ENCODE results near the gene ZNF620. TPM values are rescaled to one million over a fixed set of nuclear protein-coding genes. Genes with fewer than 3 reads are reported as not detected.

Gene ZNF620
- total RNA-seq, 1 experiment from 2014 or later = 27.1 TPM

- Histone ChIP-seq H2AK5ac (ENCODE audit: insufficient read length, low read length) (no peak overlapping the region), H3K18ac (ENCODE audit: insufficient read length, low read depth, low read length) (peak overlapping the region; percentile 62), H3K14ac (ENCODE audit: insufficient read depth, low read length) (no peak overlapping the region), H3K27ac (ENCODE audit: insufficient read length, low read depth, low read length) (no peak overlapping the region), H3T11ph (ENCODE audit: low read length) (peak overlapping the region; percentile 61), H3K79me1 (ENCODE audit: insufficient read depth, low read depth, low read length, poor library complexity, severe bottlenecking) (peaks cover 2% of the 10 kb centered on the region), H3K4ac (ENCODE audit: low read depth, low read length) (no peak overlapping the region), H3K4me2 (ENCODE audit: insufficient read depth, insufficient read length, low read length) (peak overlapping the region; percentile 74), H3K27me3 (ENCODE audit: insufficient read depth, low read length) (no peaks in the 10 kb centered on the region), H2BK12ac (ENCODE audit: insufficient read length, low read depth, low read length) (no peak overlapping the region), H3K9me3 (ENCODE audit: control insufficient read depth, low read depth, low read length) (no peaks in the 10 kb centered on the region), H2BK120ac (ENCODE audit: low read depth, low read length, poor library complexity, severe bottlenecking) (no peak overlapping the region), H2BK15ac (ENCODE audit: low read depth, low read length) (no peak overlapping the region), H3K9ac (ENCODE audit: extremely low read depth, insufficient read length, low read length) (peak overlapping the region; percentile 30), H4K91ac (ENCODE audit: insufficient read length, low read depth, low read length) (no peak overlapping the region), H3K56ac (ENCODE audit: insufficient read length, low read depth, low read length) (no peak overlapping the region), H2BK20ac (ENCODE audit: low read depth, low read length, poor library complexity, severe bottlenecking) (no peak overlapping the region), H2BK5ac (ENCODE audit: insufficient read length, low read length) (no peak overlapping the region), H3K23me2 (ENCODE audit: insufficient read length, low read depth, low read length, poor library complexity, severe bottlenecking) (peaks cover 11% of the 10 kb centered on the region), H3K23ac (ENCODE audit: insufficient read length, low read depth, low read length) (no peak overlapping the region), H4K5ac (ENCODE audit: insufficient read length, low read depth, low read length) (no peak overlapping the region), H4K8ac (replicated peaks; ENCODE audit: insufficient read length, low read depth, low read length) (peak overlapping the region; percentile 54), H3K79me2 (ENCODE audit: insufficient read depth, low read length) (no peaks in the 10 kb centered on the region), H4K20me1 (ENCODE audit: control insufficient read depth, insufficient read depth, insufficient read length) (no peaks in the 10 kb centered on the region), H2AFZ (ENCODE audit: low read length) (no peak overlapping the region), H3K4me1 (ENCODE audit: insufficient read depth, low read length) (no peaks in the 10 kb centered on the region)
- no peak for DNase-seq
- Mint-ChIP-seq H3K4me3 (peak overlapping the region; percentile 92 to 97), H3K27me3 (ENCODE audit: low read depth) (no peaks in the 10 kb centered on the region), H3K36me3 (ENCODE audit: insufficient read depth in 1 of 3, low read depth in 3 of 3) (peaks cover 17 to 29% (median 26%) of the 10 kb centered on the region in 3 experiments), H3K27ac (peak overlapping the region in 2 of 3 experiments; percentile 7 to 97; a peak in 4 of 7 replicates), H3K9me3 (peaks cover under 1 to 1% of the 10 kb centered on the region in 2 experiments; a peak in 3 of 5 replicates), H3K4me1 (peaks cover 12 to 18% of the 10 kb centered on the region in 2 experiments)
- no CpG with 5 or more reads among the region's 2 CpGs for WGBS (ENCODE audit: extremely low coverage, insufficient read length, low lambda C conversion rate)
- no peak for TF ChIP-seq CTCF (conservative IDR thresholded peaks at IDR 0.05)
Measured at GRCh38 chr3:40523781-40524180, 17.9 kb downstream of the ZNF620 start.

Data from H9 (cell line).